Vagina (tissue), 2 donors: ENCODE data around the gene PYDC1. TPM values are rescaled to one million over a fixed set of nuclear protein-coding genes. Genes with fewer than 3 reads are reported as not detected.

ENCODE experiments used
- DNase-seq, 2 donors: peaks; one replicate each; pipeline ENCODE4 v3.0.0-alpha.2; 2017; ENCODE audit errors: extremely low spot score in 2 of 2
- H3K27ac ChIP-seq: fragments of 200-600 bp; sonication (generic); one replicate; pipeline ENCODE4 v1.5.1; 2019
- H3K27me3 ChIP-seq: fragments of 200-600 bp; sonication (generic); one replicate; pipeline ENCODE4 v1.5.1; 2019
- H3K36me3 ChIP-seq, 2 donors: fragments of 200-600 bp; sonication (generic); one replicate each; pipeline ENCODE4 v1.5.1; 2017 to 2019
- H3K4me1 ChIP-seq: fragments of 200-600 bp; sonication (generic); one replicate; pipeline ENCODE4 v1.5.1; 2019
- H3K4me3 ChIP-seq, 2 donors: fragments of 200-600 bp; sonication (generic); 1 replicate in 1 of 2; 2 replicates in 1 of 2; pipeline ENCODE4 v1.5.1; 2016 to 2019
- H3K9me3 ChIP-seq: fragments of 200-600 bp; sonication (generic); one replicate; pipeline ENCODE4 v1.5.1; 2019
- CTCF ChIP-seq, 3 experiments: fragments of 450-650 bp in 2 of 3; fragments of 200-600 bp in 1 of 3; sonication (generic) in 1 of 3; IDR thresholded peaks; one replicate each; pipeline ENCODE4 v1.5.1; 2017 to 2019; ENCODE audit warnings: antibody characterized with exemption in 3 of 3, mild to moderate bottlenecking in 2 of 3, moderate library complexity in 2 of 3
- POLR2A ChIP-seq, 2 donors: fragments of 450-650 bp; IDR thresholded peaks; one replicate each; pipeline ENCODE4 v1.6.1; 2017; ENCODE audit warnings: antibody characterized with exemption in 2 of 2, mild to moderate bottlenecking in 2 of 2, moderate library complexity in 2 of 2
- POLR2AphosphoS5 ChIP-seq, 2 donors: sonication (generic); formaldehyde crosslinking; IDR thresholded peaks; one replicate each; pipeline ENCODE4 v1.9.0; 2017; ENCODE audit warnings: antibody characterized with exemption in 2 of 2, mild to moderate bottlenecking in 2 of 2, low read depth in 1 of 2; ENCODE audit not compliant: insufficient read depth in 1 of 2
- intact Hi-C: fragments of 100-400 bp; cut with DNase I; formaldehyde crosslinking; loops from one replicate; pipeline ENCODE4 v1.15.1; 2023
- total RNA-seq: library from RNA; depleted of rRNA; stranded (reverse); fragments of >200 nt; gene quantifications from one replicate; pipeline ENCODE4 v1.2.3, GENCODE V29; 2016

The PYDC1 gene
- total RNA-seq, 1 donor from 2014 or later = not detected

GRCh38 chr16:31221357-31222160, 4.6 kb upstream of the PYDC1 start:
- H3K27me3 ChIP-seq = no peaks in the 10 kb centered on the region
- TF ChIP-seq POLR2AphosphoS5 (IDR thresholded peaks at IDR 0.05; ENCODE audit: insufficient read depth in 1 of 2, low read depth in 1 of 2) = no peak
- TF ChIP-seq CTCF (IDR thresholded peaks at IDR 0.05) = no peak
- TF ChIP-seq POLR2A (IDR thresholded peaks at IDR 0.05) = no peak
- H3K4me1 ChIP-seq = peaks cover 6% of the 10 kb centered on the region

GRCh38 chr16:31219154-31219741, 2.3 kb upstream of the PYDC1 start:
- intact Hi-C loops = no loop called here
- Histone ChIP-seq H3K4me3 (no peak overlapping the region), H3K9me3 (no peaks in the 10 kb centered on the region), H3K27ac (no peak overlapping the region), H3K36me3 (no peaks in the 10 kb centered on the region), H3K4me1 (peaks cover 29% of the 10 kb centered on the region), H3K27me3 (no peaks in the 10 kb centered on the region)
- no peak for DNase-seq
- TF ChIP-seq POLR2AphosphoS5 (IDR thresholded peaks at IDR 0.05; ENCODE audit: insufficient read depth in 1 of 2, low read depth in 1 of 2) (no peak), CTCF (IDR thresholded peaks at IDR 0.05) (no peak), POLR2A (IDR thresholded peaks at IDR 0.05) (no peak)

More at GRCh38 chr16:31221357-31222160, 4.6 kb upstream of the PYDC1 start:
- H3K4me3 ChIP-seq = no peak overlapping the region
- no peaks in the 10 kb centered on the region for H3K36me3 ChIP-seq
- intact Hi-C loops = no loop called here
- H3K9me3 ChIP-seq = no peaks in the 10 kb centered on the region
- DNase-seq = no peak
- no peak overlapping the region for H3K27ac ChIP-seq

- H3K4me3 ChIP-seq = peak overlapping the region; percentile 43 to 60
Measured at GRCh38 chr16:31217136-31217530, 198 bp upstream of the PYDC1 start.

GRCh38 chr16:31215287-31216162, 1.4 kb downstream of the PYDC1 start:
- H3K27me3 ChIP-seq = no peaks in the 10 kb centered on the region

More at GRCh38 chr16:31217136-31217530, 198 bp upstream of the PYDC1 start:
- H3K36me3 ChIP-seq = no peaks in the 10 kb centered on the region
- intact Hi-C loops = no loop called here
- peaks cover 32% of the 10 kb centered on the region for H3K4me1 ChIP-seq
- H3K27ac ChIP-seq = no peak overlapping the region
- DNase-seq = no peak
- H3K9me3 ChIP-seq = no peaks in the 10 kb centered on the region
- TF ChIP-seq POLR2AphosphoS5 (IDR thresholded peaks at IDR 0.05; ENCODE audit: insufficient read depth in 1 of 2, low read depth in 1 of 2) = no peak
- no peak for TF ChIP-seq POLR2A (IDR thresholded peaks at IDR 0.05)
- TF ChIP-seq CTCF (IDR thresholded peaks at IDR 0.05) = no peak
- H3K27me3 ChIP-seq = no peaks in the 10 kb centered on the region

More at GRCh38 chr16:31215287-31216162, 1.4 kb downstream of the PYDC1 start:
- intact Hi-C loops = no loop called here
- Histone ChIP-seq H3K36me3 (no peaks in the 10 kb centered on the region), H3K9me3 (no peaks in the 10 kb centered on the region), H3K4me3 (peak overlapping the region; percentile 43 to 60), H3K27ac (no peak overlapping the region), H3K4me1 (peaks cover 32% of the 10 kb centered on the region)
- TF ChIP-seq POLR2A (IDR thresholded peaks at IDR 0.05) (no peak), CTCF (IDR thresholded peaks at IDR 0.05) (no peak), POLR2AphosphoS5 (IDR thresholded peaks at IDR 0.05; ENCODE audit: insufficient read depth in 1 of 2, low read depth in 1 of 2) (no peak)
- DNase-seq = no peak
